ENCODE measurements around the gene RAB27A.
A peak's percentile ranks its signal among the peaks of the same experiment; 100 is the strongest.

The RAB27A gene

GRCh38 chr15:55220606-55221005 lies 69.0 kb downstream of the RAB27A start:
- no peak overlapping the region for H3K27ac ChIP-seq
- TF ChIP-seq CTCF (IDR thresholded peaks at IDR 0.05) = no peak
- TF ChIP-seq ZFX (IDR thresholded peaks at IDR 0.05; ENCODE audit: borderline replicate concordance) = no peak

- no peak overlapping the region for H3K27ac ChIP-seq
- TF ChIP-seq CTCF (IDR thresholded peaks at IDR 0.05) (no peak), ZFX (IDR thresholded peaks at IDR 0.05; ENCODE audit: borderline replicate concordance) (no peak)
These were observed 71.6 kb downstream of the RAB27A start for GRCh38 chr15:55218056-55218455.

DNA sequence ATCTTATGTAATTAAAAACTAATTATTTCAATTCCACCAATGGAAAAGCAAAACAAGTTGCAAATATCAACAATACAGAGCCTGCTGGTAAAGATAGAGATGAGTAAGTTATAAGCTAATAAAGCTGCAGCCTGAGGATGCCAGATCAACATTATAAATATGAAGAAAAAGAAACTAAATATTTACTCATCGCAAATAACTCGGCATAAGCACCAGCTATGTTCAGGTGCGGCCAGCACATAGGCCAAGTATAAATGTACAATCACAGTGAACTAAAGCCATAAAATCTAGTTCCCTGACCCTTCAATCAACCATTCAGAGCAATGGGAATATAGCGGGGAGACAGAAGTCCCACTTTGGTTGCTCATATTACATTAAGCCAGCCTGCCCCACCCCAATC lies 85.1 kb downstream of the RAB27A start:
- peak overlapping the region; percentile 53 for H3K27ac ChIP-seq
- no peak for TF ChIP-seq CTCF (IDR thresholded peaks at IDR 0.05)
- TF ChIP-seq ZFX (IDR thresholded peaks at IDR 0.05; ENCODE audit: borderline replicate concordance) = no peak

- H3K27ac ChIP-seq = peak overlapping the region; percentile 41
- TF ChIP-seq CTCF (IDR thresholded peaks at IDR 0.05) (no peak), ZFX (IDR thresholded peaks at IDR 0.05; ENCODE audit: borderline replicate concordance) (no peak)
These were observed 87.4 kb downstream of the RAB27A start for GRCh38 chr15:55202206-55202605.

GRCh38 chr15:55198706-55199105 lies 90.9 kb downstream of the RAB27A start:
- TF ChIP-seq ZFX (IDR thresholded peaks at IDR 0.05; ENCODE audit: borderline replicate concordance) (no peak), CTCF (IDR thresholded peaks at IDR 0.05) (no peak)
- no peak overlapping the region for H3K27ac ChIP-seq

DNA sequence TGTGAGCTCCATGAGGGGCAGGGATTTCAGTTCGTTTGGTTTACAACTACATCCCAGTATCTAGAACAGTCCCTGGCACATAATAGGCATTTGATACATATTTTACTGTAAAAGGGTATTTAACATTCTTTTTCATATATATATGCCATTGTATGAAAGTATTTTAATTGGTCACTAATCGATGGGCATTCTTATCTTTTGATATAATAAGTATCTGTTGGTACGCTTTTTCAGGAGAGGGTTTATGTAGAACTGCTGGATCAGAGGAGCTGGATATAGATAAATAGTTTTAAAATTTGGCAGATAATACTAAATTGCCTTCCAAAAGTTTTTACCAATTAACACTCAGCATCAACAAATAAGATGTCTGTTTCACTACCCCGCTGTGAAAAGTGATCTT lies 91.9 kb downstream of the RAB27A start:
- peak overlapping the region; percentile 94 for H3K27ac ChIP-seq
- TF ChIP-seq CTCF (IDR thresholded peaks at IDR 0.05) = no peak
- TF ChIP-seq ZFX (IDR thresholded peaks at IDR 0.05; ENCODE audit: borderline replicate concordance) = no peak

DNA sequence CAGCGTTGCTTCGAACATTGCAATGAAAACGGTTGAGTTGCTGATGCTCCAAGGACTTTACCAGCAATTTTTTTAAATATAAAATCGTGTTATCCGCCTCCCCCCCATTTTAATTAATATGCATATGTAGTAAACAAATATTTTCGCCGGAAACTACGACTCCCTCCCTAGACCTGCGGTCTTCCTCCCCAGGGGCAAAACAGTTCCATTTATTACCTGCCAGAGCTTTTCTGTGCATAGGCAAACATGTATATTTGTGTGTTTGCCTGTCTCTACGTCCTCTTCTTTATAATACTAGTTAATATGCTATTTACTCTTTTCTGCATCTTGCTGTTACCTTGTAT lies 92.3 kb downstream of the RAB27A start:
- no peak for TF ChIP-seq ZFX (IDR thresholded peaks at IDR 0.05; ENCODE audit: borderline replicate concordance)
- TF ChIP-seq CTCF (IDR thresholded peaks at IDR 0.05) = no peak
- peak overlapping the region; percentile 94 for H3K27ac ChIP-seq
